ENCODE measurements around the gene HTR3B.
"Not testable (repeated sequence)": the region's sequence is repeated elsewhere in the genome, so short reads cannot be mapped to it uniquely, and the experiment has no call there.

Gene HTR3B

DNA sequence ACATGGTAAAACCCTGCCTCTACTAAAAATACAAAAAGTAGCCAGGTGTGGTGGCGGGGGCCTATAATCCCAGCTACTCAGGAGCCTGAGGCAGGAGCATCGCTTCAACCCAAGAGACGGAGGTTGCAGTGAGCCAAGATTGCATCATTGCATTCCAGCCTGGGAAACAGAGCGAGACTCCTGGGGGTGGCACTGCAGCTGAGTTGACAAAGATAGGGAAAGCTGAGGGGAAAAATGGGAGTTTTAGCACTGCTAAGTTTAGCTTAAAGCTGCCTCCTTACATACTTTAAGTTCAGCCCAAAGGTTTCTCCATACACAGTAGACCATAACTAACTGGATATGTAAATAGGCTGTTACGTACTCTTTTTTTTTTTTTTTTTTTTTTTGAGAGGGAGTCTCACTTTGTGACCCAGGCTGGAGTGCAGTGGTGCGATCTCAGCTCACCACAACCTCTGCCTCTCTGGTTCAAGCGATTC, 20.2 kb upstream of the HTR3B start:
- DNase-seq (ENCODE audit: low read depth), result no peak

DNA sequence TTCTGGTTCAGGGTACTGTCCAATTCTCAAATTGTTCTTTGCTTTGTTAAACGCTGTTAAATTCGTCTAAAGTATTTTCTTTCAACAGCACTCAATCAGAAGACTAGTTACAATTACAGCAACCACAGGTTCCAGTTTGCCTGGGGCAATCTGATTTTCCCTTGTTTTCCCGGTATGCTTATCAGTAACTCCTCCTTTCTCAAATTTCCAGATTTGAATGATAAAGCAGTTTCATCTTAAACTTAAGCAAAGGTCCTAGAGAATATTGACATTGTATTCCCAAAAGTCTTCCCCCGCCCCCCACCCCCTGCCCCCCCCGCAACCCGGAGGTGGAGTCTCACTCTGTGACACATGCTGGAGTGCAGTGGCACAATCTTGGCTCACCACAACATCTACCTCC, 18.7 kb upstream of the HTR3B start:
- no peak for DNase-seq (ENCODE audit: low read depth)

DNA sequence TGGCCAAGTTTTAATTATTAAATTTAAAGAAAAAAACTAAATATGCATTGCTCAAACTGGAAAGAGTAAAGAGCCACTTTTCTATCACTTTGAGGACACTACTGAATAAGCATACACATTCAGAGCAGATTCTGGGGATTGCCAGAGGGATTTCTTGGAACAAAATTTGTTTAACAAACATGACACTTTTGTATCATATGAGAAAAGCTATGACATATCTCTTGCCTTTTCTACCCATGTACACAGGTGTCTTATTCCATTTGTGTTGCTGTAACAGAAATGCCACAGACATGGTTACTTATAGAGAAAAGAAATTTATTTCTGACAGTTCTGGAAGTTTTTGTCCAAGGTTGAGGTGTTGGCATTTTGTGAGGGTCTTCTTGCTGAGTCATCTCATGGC, 15.7 kb upstream of the HTR3B start:
- DNase-seq (ENCODE audit: low read depth), result no peak

DNA sequence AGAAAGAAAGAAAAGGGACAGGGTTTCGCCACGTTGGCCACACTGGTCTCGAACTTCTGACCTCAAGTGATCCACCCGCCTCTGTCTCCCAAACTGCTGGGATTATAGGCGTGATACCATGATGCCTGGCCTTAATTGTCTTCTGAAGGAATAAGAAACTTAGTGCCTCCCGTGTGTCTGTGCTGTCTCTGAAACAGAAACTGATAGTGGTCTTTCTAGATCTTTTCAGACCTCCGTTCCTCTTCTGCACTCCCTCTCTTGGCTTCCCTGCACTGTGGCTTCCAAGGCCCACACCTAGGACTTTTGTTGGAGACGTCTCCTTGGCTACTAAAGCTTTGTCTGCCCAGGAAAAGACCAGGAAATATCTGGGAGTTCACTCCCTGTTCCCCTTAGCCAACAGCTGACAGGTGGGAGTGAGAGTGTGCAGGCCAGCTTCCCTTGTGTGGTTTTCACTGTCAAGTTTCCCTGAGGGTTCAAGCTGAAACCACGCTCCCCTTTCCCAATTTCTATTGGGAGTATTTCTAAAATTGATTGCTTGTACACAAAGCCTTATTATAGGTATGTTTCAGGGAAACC, 10.1 kb upstream of the HTR3B start:
- DNase-seq (ENCODE audit: low read depth), result no peak

DNA sequence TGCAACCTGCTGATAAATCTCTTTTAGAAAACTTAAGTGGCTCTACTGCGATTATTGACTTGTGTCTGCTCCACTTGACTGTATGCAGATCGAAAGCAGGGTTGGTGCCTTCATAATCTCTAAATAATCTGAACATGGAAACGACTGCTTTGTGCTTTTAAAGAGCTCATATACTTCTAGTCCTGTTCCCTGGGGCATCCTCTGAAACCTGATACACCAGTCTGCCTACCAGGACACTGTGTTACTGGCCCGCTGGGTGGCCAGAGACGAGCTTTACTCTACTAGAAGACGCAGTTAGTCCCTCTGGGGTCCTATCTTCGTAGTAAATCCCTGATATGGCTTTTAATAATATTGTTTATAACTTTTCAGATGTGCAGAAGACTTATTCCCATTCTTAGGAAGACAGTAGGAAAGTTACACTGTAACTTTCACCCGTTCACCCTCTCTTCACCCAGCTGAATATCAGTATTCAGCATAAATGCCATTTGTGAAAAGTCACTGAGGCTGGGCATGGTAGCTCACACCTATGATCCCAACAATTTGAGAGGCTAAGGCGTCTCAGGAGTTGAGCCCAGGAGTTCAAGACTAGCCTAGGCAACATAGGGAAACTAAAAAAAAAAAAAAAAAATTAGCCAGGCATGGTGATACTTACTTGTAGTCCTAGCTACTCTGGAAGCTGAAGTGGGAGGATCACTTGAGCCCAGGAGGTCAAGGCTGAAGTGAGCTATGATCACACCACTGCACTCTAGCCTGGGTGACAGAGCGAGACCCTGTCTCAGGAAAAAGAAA, 9.0 kb upstream of the HTR3B start:
- DNase-seq (ENCODE audit: low read depth), result no peak

DNA sequence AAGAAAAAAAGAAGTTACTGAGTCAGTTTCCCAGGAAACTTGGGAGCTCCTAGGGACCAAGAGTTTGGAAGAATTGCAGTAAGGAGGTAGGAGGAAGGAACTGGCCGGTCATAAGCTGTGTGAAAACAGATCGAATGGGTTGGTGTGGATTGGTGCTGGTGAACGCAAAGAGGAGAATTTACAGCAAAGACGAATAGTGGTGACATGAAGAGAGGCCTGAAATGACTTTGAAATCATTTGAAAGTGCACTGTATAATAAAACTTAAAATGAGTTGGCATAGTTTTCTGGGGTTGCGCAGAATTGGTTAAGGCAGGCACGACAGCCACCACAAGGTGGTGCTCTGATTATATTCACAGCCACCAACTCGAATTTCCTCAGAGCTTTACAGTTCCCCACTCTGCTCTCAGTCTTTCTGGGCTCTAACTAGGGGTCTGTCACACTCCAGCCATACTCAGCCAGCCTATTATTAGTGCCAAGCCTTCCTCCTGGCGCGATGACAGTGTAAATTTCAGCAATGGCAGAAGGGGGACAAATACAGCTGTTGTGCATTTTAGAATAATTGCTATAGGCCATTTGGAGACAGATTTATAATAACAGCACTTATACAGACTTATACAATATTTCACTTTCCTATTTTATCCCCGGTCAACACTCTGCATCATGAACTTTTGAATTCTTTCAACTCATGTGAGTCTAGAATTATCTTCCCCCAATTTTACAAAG, 8.3 kb upstream of the HTR3B start:
- no peak for DNase-seq (ENCODE audit: low read depth)

DNA sequence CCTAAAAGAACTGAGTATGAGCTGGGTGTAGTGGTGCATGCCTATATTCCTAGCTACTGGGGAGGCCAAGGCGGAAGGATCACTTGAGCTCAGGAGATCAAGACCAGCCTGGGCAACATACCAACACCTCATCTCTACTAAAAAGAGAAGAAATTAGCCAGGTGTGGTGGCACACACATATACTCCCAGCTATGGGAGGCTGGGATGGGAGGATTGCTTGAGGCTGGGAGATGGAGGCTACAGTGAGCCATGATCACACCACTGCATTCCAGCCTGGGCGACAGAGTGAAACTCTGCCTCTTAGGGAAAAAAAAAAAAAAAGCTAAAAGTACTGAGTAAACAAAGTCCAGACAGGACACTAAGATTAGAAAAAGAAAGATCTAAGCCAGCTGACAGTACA, 3.5 kb upstream of the HTR3B start:
- DNase-seq (ENCODE audit: low read depth), result no peak

DNA sequence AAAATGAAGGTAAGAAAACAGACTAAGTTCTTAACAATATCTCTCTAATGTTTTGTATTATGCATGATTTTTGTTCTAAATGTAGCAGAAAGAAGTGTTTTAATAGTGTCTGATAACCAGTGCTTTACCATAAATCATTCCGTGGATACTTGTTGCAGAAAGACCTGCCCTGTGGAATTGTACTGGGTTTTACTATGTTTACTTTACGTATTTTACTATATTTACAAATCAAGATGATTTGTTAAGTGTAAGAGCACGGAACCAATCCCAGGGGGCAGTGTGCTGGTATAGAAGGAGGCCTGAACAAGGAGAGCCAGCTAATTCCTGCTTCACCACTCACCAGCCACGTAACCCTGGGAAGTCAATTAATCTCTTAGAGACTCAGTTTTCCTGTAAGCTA, 1.4 kb downstream of the HTR3B start:
- DNase-seq (ENCODE audit: low read depth), result no peak

DNA sequence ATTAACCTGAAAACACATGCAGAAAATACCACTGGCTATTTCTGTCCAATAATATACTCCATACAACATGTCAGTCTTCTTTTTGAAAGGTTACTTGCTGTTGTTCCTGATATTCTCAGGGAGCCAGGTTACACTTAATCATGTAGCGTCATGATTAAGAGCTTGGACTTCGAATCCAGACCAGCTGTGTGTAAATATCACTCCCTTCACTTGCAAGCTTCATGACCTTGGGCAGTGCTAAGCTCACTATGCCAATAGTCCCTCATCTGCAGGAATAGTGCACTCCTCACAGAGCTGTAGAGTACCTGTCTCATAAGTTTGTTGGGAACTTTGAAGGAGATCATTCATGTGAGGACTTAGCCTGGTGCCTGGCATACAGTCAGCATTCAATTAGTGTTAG, 1.9 kb downstream of the HTR3B start:
- DNase-seq (ENCODE audit: low read depth), result no peak

DNA sequence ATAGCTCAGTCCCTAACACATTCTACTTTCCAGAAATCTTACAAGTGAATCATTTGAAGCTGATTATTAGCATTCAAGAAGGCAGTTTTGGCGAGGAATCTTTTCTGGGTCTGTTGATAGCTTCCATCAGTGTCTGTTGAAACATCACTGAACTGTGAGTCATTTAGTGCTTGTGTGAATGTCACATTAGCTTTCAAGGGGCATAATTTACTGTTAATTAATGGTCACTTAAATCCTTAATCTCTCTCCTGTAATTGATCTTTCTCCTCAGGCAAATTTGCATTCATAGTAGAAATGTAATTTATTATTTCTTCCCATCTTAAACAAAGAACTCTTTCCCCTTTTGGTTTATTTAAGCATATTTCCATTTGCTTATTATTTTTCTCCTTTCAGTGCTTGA, 2.6 kb downstream of the HTR3B start:
- no peak for DNase-seq (ENCODE audit: low read depth)

DNA sequence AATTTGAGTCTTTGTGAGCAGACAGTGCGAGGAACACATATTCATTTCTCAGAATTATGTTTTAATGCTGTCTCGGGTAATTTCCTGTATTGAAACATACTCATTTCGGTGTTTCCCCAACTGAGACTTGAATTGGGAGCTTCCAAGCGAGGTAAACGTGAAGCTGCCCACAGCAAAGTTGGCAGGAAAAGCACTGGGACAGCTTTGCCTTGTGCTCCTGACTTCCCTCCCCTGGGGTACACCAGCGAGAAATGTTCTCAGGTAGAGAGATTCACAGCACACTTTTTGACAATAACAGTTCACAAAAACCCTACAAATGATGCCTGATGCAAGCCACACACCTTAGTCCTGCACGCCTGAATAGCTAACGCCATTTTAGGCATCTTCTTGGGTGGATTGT, 3.1 kb downstream of the HTR3B start:
- no peak for DNase-seq (ENCODE audit: low read depth)

DNA sequence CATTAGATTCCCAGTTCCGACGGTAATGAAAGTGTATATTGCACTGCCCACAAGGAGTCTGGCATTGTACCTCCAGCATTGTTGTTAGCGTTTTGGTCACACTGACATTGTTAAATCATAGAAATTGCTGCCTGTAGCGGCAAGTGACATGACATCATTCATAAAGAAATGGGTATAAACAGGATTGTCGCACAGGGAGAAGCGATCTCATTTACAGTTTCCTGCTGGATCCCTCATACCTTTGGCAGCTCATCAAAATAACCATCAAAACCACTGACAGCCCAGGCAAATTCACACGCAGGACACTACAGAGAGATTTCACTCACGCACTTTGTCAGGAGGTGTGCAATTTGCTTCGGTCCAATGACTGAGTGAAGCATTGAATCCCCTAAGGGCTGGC, 3.5 kb downstream of the HTR3B start:
- no peak for DNase-seq (ENCODE audit: low read depth)

DNA sequence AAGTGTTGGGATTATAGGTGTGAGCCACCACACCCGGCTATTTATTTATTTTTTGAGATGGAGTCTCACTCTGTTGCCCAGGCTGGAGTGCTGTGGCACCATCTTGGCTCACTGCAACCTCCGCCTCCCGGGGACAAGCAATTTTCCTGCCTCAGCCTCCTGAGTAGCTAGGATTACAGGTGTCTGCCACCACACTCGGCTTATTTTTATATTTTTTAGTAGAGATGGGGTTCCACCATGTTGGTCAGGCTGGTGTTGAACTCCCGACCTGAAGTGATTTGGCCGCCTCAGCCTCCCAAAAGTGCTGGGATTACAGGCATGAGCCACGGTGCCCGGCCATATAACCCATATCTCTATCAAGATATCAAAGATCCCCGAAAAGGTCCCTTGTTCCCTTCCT, 6.9 kb downstream of the HTR3B start:
- not testable (repeated sequence) for DNase-seq (ENCODE audit: low read depth)

DNA sequence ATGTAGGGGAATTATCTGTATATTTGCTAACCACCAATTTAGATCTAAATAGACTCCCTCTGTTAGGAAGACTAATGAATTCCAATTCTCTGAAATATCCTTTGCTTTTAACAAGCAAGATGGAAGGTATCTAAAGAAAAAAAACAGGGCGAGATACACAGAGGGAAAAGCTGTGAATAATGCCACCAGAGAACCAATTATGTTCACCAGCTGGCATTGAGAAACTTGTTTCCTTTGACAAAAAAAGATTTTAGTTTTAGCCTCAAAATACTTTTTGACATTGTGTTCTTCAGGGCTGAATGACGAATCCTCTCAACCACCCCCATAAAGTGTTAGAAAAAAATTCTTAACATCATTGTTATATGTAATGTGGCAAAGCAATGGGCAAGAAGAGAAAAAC, 19.0 kb downstream of the HTR3B start:
- DNase-seq (ENCODE audit: low read depth), result no peak

DNA sequence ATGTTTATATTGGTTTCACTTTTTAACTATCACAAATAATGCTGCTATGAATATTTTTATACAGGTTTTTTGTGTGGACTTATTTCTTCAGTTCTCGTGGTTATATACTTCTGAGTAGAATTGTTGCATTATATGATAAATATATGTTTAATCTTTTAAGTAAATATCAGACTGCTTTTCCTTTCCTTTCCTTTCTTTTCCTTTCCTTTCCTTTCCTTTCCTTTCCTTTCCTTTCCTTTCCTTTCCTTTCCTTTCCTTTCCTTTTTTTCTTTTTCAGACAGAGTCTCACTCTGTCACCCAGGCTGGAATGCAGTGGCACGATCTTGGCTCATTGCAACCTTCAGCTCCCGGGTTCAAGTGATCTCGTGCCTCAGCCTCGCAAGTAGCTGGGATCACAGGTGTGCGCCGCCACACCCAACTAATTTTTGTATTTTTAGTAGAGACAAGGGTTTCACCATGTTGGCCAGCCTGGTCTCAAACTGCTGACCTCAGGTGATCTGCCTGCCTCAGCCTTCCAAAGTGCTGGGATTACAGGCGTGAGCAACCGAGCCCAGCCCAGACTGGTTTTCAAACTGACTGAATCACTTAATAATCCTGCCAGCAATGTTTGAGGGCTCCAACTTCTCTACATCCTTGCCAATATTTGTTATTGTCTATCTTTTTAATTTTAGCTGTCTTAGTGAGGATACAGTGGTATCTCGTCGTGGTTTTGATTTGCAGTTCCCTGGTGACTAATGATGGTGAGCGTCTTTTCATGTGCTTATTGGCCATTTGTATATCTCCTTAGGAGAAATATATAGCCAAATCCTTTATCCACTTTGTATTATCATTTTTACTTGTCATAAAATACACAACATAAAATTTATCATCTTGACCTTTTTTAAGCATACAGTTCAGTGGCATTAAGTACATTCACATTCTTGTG, 21.9 kb downstream of the HTR3B start:
- DNase-seq (ENCODE audit: low read depth), result no peak

DNA sequence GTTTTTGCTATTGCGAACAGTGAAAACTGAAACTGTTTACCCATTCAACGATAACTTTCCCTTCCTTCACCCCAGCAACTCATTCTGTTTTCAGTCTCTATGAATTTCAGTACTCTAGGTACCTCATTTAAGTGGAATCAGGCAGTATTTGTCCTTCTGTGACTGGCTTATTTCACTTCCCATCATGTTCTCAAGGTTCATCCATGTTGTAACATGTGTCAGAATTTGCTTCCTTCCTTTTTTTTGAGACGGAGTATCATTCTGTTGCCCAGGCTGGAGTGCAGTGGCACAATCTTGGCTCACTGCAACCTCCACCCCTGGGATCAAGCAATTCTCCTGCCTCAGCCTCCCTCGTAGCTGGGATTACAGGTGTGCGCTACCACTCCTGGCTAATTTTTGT, 23.7 kb downstream of the HTR3B start:
- no peak for DNase-seq (ENCODE audit: low read depth)

DNA sequence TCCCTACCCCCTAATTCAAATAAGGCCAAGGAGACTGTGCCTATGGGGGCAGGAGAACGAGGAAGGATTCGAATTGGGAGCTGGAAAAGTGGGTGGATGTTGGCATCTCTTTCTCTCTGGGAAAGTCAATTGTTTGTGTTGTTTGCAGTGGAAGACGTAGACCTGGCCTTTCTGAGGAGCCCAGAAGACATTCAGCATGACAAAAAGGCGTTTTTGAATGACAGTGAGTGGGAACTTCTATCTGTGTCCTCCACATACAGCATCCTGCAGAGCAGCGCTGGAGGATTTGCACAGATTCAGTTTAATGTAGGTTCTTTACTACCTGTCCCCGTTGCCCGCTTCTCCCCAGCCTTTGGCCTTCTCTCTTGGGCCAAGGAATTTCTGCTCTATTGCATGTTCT, 28.2 kb downstream of the HTR3B start:
- no peak for DNase-seq (ENCODE audit: low read depth)

DNA sequence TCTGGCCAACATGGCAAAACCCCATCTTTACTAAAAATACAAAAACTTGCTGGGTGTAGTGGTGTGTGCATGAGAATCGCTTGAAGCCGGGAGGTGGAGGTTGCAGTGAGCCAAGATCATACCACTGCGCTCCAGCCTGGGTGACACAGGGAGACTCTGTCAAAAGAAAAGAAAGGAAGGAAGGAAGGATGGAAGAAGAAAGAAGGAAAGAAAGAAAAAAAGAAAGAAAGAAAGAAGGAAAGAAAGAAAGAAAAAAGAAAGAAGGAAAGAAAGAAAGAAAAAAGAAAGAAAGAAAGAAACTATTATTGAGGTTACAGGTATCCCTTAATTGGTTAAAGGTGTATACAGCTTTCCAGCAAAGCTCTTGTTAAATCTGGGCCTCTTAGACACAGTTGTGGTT, 29.6 kb downstream of the HTR3B start:
- DNase-seq (ENCODE audit: low read depth), result not testable (repeated sequence)

DNA sequence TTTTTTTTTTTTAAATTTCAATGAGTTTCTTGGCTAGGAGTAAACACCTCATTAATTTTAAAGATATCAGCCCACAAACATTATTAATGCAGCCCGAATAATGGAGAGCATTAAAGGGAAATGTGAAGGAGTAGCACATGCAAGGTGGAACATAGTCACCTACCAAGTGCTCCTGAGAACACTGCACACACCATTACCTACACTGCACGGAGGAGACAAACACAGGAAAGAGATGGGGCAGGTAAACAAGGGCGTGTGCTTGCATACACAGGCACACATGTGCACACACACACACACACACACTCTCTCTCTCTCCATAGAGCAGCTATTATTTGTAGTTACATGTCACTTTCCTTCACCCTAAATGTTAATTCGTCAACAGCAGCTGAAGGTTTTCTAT, 30.2 kb downstream of the HTR3B start:
- no peak for DNase-seq (ENCODE audit: low read depth)

DNA sequence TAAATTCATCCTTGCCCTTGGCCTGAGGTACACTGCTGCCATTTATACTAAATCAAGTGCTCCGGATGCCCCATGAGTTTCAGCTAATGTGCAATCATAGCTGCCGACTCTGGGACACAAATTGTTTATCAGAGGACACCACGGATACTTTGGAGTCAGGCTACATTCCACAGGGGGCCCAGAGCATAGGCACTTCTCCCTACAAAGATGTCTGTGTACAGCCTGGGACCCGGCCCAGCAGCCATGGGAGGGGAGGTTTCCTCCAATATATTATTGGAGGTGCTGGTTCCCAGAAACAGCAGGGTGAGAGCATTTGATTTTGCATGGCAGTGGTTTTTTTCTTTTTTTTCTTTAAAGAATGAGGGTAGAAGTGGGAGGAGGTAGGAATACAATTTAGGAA, 31.3 kb downstream of the HTR3B start:
- DNase-seq (ENCODE audit: low read depth), result no peak

DNA sequence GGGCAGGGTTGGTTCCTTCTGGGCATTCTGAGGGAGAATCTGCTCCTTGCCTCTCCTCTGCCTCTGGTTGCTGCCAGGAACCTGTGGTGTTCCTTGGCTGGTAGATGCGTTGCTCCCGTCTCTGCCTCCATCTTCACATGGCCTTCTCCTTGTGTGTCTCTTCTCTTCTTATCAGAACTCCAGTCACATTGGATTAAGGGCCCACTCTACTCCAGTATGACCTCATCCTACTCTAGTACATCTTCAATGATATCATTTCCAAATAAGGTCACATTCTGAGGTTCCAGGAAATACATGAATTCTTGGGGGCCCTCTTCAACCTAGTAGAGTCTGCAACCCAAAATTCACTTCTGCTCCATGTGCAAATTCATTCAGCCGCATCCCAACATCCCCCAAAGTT, 33.3 kb downstream of the HTR3B start:
- no peak for DNase-seq (ENCODE audit: low read depth)

DNA sequence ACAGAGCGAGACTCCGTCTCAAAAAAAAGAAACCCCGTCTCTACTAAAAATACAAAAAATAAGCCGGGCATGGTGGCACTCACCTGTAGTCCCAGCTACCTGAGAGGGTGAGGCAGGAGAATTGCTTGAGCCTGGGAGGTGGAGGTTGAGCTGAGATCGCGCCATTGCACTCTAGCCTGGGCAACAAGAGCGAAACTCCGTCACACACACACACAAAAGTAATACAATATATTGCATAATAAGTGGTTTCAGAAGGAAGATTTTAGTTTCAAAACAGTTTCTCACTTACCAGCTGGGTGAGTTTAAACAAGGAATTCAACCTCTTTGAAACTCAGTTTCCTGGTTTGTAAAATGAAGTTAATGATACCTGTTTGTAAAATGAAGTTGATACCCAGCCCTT, 37.7 kb downstream of the HTR3B start:
- DNase-seq (ENCODE audit: low read depth), result no peak
